Uterus (tissue), 2 donors: ENCODE results near the gene MYO18B.

ENCODE experiments used
- POLR2A ChIP-seq, 2 donors: fragments of 450-650 bp; IDR thresholded peaks; one replicate each; pipeline ENCODE4 v1.6.1; 2016; ENCODE audit warnings: antibody characterized with exemption in 2 of 2, mild to moderate bottlenecking in 1 of 2, moderate library complexity in 1 of 2
- TF ChIP-seq, protein P1 (sequence below), 4 experiments: fragments of 200-600 bp in 2 of 4; fragments of 450-650 bp in 2 of 4; sonication (generic) in 2 of 4; IDR thresholded peaks; one replicate each; pipeline ENCODE4 v1.5.1; 2016 to 2019; ENCODE audit warnings: antibody characterized with exemption in 4 of 4, mild to moderate bottlenecking in 2 of 4, moderate library complexity in 1 of 4

DNA sequence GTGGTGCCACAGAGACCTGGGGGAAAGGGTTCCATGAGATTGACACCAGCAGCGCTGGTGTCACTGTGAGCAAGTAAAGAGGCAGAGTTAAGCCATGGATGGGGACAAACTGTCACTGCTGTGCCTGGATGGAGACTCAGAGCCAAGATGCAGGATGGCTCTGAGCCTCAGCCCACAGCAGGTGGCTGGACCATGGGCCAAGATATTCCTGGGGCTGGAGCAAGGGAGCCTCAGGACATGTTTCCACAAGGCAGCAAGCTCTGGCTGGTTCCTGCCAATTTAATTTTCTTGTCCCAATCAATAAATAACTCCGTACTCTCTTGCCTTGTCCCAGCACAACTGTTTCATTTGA lies 23.0 kb downstream of the MYO18B start:
- TF ChIP-seq POLR2A (IDR thresholded peaks at IDR 0.05): no peak
- TF ChIP-seq, protein P1, sequence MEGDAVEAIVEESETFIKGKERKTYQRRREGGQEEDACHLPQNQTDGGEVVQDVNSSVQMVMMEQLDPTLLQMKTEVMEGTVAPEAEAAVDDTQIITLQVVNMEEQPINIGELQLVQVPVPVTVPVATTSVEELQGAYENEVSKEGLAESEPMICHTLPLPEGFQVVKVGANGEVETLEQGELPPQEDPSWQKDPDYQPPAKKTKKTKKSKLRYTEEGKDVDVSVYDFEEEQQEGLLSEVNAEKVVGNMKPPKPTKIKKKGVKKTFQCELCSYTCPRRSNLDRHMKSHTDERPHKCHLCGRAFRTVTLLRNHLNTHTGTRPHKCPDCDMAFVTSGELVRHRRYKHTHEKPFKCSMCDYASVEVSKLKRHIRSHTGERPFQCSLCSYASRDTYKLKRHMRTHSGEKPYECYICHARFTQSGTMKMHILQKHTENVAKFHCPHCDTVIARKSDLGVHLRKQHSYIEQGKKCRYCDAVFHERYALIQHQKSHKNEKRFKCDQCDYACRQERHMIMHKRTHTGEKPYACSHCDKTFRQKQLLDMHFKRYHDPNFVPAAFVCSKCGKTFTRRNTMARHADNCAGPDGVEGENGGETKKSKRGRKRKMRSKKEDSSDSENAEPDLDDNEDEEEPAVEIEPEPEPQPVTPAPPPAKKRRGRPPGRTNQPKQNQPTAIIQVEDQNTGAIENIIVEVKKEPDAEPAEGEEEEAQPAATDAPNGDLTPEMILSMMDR (IDR thresholded peaks at IDR 0.05): no peak
